ENCODE results near the gene ARHGAP22. TPM values are rescaled to one million over a fixed set of nuclear protein-coding genes. Genes with fewer than 3 reads are reported as not detected.

Gene ARHGAP22
- total RNA-seq, 1 experiment from 2014 or later = 1.8 TPM

DNA sequence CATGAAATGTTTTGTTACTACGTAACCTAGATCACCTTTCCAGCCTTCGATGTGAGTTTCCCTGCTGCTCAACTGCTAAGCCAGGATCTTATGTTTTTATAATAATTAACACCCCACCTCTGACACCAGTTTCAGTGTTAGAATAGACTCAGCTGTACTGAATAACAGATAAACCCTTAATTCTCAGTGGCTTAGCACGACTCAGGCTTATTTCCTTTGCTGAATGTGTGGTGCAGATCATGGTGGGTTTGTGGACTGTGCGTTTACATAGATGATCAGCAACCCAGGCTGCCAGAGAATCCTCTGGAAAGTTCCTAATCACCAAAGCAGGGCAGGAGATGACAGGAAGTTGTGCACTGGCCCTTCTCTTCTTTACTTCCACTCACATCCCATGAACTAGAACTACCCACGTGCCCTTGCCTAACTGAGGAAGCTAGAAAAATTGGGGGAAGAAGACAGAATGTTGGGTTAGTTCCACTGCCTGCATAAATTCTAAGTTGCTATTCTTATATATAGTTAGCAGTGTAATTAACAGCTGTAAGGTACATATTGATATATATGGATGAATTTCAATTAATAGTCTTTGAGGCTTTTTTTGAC, 186.6 kb downstream of the ARHGAP22 start:
- TF ChIP-seq TCF7L2 (IDR thresholded peaks at IDR 0.05; ENCODE audit: low read depth, low read length) = no peak
- TF ChIP-seq SIN3A (IDR thresholded peaks at IDR 0.05; ENCODE audit: borderline replicate concordance, insufficient read depth, low read depth, low read length) = no peak
- POLR2A ChIA-PET = no interaction called here
- CTCF ChIA-PET = no interaction called here

DNA sequence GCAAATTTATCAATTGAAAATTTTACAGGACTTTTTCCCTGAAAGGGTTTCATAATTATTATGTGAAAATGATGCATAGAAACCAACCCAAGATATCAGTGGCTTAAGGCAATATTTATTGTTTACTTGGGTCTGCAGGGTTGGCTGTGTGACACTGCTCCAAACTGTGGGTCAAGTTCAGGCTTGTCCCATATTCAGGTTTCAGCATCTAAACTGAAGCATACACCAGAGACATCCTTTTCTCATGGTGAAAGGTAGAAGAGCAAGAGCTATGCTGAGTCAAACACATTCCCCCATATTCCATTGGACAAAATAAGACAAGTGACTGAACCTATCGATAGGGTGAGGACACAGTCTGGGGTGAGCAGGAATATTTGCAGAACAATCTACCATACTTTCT, 187.5 kb downstream of the ARHGAP22 start:
- no TSS peak for BruUV-seq (replicated peaks)
- H3K27me3 ChIP-seq (ENCODE audit: control insufficient read depth, insufficient read depth, low read length) = no peaks in the 10 kb centered on the region
- no peaks in the 10 kb centered on the region for H3K36me3 ChIP-seq (ENCODE audit: control insufficient read depth, insufficient read depth, low read length)
- intact Hi-C loops (cut with micrococcal nuclease; ENCODE audit: unreplicated experiment) (no loop called here), in situ Hi-C loops (cut with HindIII; ENCODE audit: low pct_unique_long_range_greater_than_20kb, low sequenced_read_pairs) (no loop called here)
- TF ChIP-seq SIN3A (IDR thresholded peaks at IDR 0.05; ENCODE audit: borderline replicate concordance, insufficient read depth, low read depth, low read length) = no peak
- TF ChIP-seq, protein P1, sequence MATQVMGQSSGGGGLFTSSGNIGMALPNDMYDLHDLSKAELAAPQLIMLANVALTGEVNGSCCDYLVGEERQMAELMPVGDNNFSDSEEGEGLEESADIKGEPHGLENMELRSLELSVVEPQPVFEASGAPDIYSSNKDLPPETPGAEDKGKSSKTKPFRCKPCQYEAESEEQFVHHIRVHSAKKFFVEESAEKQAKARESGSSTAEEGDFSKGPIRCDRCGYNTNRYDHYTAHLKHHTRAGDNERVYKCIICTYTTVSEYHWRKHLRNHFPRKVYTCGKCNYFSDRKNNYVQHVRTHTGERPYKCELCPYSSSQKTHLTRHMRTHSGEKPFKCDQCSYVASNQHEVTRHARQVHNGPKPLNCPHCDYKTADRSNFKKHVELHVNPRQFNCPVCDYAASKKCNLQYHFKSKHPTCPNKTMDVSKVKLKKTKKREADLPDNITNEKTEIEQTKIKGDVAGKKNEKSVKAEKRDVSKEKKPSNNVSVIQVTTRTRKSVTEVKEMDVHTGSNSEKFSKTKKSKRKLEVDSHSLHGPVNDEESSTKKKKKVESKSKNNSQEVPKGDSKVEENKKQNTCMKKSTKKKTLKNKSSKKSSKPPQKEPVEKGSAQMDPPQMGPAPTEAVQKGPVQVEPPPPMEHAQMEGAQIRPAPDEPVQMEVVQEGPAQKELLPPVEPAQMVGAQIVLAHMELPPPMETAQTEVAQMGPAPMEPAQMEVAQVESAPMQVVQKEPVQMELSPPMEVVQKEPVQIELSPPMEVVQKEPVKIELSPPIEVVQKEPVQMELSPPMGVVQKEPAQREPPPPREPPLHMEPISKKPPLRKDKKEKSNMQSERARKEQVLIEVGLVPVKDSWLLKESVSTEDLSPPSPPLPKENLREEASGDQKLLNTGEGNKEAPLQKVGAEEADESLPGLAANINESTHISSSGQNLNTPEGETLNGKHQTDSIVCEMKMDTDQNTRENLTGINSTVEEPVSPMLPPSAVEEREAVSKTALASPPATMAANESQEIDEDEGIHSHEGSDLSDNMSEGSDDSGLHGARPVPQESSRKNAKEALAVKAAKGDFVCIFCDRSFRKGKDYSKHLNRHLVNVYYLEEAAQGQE (IDR thresholded peaks at IDR 0.05; ENCODE audit: insufficient read depth in 1 of 2, low read depth in 2 of 2, low read length in 1 of 2) = no peak
- peaks cover under 1% of the 10 kb centered on the region; the same call in 1 of the 2 replicates for H3K9me3 ChIP-seq (ENCODE audit: control insufficient read depth, insufficient read depth, low read depth, low read length)
- DNase-seq (ENCODE audit: low read depth, low spot score) = no peak
- ChIA-PET CTCF (no interaction called here), POLR2A (no interaction called here)
- H3K4me3 ChIP-seq (ENCODE audit: low read depth in 2 of 2, low read length in 2 of 2) = no peak overlapping the region
- H3K4me1 ChIP-seq (ENCODE audit: control insufficient read depth, insufficient read depth, low read length) = no peaks in the 10 kb centered on the region
- no peak overlapping the region for H3K27ac ChIP-seq (ENCODE audit: low read length)
- ATAC-seq = no peak

More for the DNA sequence above, 186.6 kb downstream of the ARHGAP22 start:
- DNase-seq (ENCODE audit: low read depth, low spot score) (no peak), ATAC-seq (no peak)
- Histone ChIP-seq H3K4me3 (ENCODE audit: low read depth in 2 of 2, low read length in 2 of 2) (no peak overlapping the region), H3K36me3 (ENCODE audit: control insufficient read depth, insufficient read depth, low read length) (no peaks in the 10 kb centered on the region), H3K4me1 (ENCODE audit: control insufficient read depth, insufficient read depth, low read length) (no peaks in the 10 kb centered on the region), H3K9me3 (ENCODE audit: control insufficient read depth, insufficient read depth, low read depth, low read length) (no peaks in the 10 kb centered on the region), H3K27ac (ENCODE audit: low read length) (no peak overlapping the region), H3K27me3 (ENCODE audit: control insufficient read depth, insufficient read depth, low read length) (no peaks in the 10 kb centered on the region)
- in situ Hi-C loops (cut with HindIII; ENCODE audit: low pct_unique_long_range_greater_than_20kb, low sequenced_read_pairs) = no loop called here
- BruUV-seq (replicated peaks) = no TSS peak
- intact Hi-C loops (cut with micrococcal nuclease; ENCODE audit: unreplicated experiment) = no loop called here

DNA sequence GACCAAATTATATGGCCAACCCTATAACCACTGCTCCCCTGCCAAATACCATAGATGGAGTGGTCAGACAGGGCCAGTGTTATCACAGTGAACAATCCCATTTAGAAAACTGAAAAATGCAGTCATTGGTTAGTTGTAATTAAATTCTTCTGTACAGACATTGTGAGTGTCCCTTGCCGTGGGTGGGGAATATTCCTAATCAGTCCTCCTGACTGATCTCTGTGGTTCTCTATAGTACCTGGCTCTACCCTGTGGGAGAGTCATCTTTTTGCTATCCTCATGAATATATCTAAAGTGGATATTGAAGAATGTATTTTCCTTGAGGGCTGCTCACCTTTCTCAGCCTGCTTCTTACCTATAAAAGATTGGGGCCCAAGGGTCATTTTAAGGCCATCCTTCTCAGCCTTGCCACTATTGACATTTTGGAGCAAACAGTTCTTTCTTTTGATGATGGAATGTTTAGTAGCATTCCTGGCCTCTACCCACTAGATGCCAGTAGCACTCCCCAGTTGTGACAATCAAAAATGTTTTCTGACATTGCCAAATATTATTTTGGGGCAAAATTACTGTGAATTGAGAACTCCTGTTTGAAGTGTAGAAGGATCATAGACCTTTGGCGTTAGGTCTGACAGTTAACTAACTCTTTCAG, 188.2 kb downstream of the ARHGAP22 start:
- in situ Hi-C loops (cut with HindIII; ENCODE audit: low pct_unique_long_range_greater_than_20kb, low sequenced_read_pairs) (no loop called here), intact Hi-C loops (cut with micrococcal nuclease; ENCODE audit: unreplicated experiment) (no loop called here)
- ATAC-seq (no peak), DNase-seq (ENCODE audit: low read depth, low spot score) (no peak)
- peaks cover 6% of the 10 kb centered on the region; the same call in 1 of the 2 replicates for H3K9me3 ChIP-seq (ENCODE audit: control insufficient read depth, insufficient read depth, low read depth, low read length)
- no TSS peak for BruUV-seq (replicated peaks)
- TF ChIP-seq, protein P1 (IDR thresholded peaks at IDR 0.05; ENCODE audit: insufficient read depth in 1 of 2, low read depth in 2 of 2, low read length in 1 of 2) = no peak
- TF ChIP-seq, protein P2, sequence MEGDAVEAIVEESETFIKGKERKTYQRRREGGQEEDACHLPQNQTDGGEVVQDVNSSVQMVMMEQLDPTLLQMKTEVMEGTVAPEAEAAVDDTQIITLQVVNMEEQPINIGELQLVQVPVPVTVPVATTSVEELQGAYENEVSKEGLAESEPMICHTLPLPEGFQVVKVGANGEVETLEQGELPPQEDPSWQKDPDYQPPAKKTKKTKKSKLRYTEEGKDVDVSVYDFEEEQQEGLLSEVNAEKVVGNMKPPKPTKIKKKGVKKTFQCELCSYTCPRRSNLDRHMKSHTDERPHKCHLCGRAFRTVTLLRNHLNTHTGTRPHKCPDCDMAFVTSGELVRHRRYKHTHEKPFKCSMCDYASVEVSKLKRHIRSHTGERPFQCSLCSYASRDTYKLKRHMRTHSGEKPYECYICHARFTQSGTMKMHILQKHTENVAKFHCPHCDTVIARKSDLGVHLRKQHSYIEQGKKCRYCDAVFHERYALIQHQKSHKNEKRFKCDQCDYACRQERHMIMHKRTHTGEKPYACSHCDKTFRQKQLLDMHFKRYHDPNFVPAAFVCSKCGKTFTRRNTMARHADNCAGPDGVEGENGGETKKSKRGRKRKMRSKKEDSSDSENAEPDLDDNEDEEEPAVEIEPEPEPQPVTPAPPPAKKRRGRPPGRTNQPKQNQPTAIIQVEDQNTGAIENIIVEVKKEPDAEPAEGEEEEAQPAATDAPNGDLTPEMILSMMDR (IDR thresholded peaks at IDR 0.05) = no peak; the same call in 1 of the 2 replicates
- TF ChIP-seq SIN3A (IDR thresholded peaks at IDR 0.05; ENCODE audit: borderline replicate concordance, insufficient read depth, low read depth, low read length) = no peak
- TF ChIP-seq POLR2AphosphoS5 (IDR thresholded peaks at IDR 0.05; ENCODE audit: low read depth, low read length) = no peak
- TF ChIP-seq TCF7L2 (IDR thresholded peaks at IDR 0.05; ENCODE audit: low read depth, low read length) = no peak
- no peaks in the 10 kb centered on the region for H3K36me3 ChIP-seq (ENCODE audit: control insufficient read depth, insufficient read depth, low read length)
- CTCF ChIA-PET = no interaction called here
- H3K27ac ChIP-seq (ENCODE audit: low read length) = no peak overlapping the region
- no peaks in the 10 kb centered on the region for H3K4me1 ChIP-seq (ENCODE audit: control insufficient read depth, insufficient read depth, low read length)
- H3K27me3 ChIP-seq (ENCODE audit: control insufficient read depth, insufficient read depth, low read length) = no peaks in the 10 kb centered on the region
- POLR2A ChIA-PET = no interaction called here
- H3K4me3 ChIP-seq (ENCODE audit: low read depth in 2 of 2, low read length in 2 of 2) = no peak overlapping the region
